NOMO-1 (cell line): ENCODE measurements around the gene EPC2.

Experiments used
- DNase-seq, 2 experiments: peaks; one replicate each; lab custom pipeline; 2025; ENCODE audit not compliant: unreplicated experiment in 2 of 2; lab: John Stamatoyannopoulos, UW

Gene EPC2

DNA sequence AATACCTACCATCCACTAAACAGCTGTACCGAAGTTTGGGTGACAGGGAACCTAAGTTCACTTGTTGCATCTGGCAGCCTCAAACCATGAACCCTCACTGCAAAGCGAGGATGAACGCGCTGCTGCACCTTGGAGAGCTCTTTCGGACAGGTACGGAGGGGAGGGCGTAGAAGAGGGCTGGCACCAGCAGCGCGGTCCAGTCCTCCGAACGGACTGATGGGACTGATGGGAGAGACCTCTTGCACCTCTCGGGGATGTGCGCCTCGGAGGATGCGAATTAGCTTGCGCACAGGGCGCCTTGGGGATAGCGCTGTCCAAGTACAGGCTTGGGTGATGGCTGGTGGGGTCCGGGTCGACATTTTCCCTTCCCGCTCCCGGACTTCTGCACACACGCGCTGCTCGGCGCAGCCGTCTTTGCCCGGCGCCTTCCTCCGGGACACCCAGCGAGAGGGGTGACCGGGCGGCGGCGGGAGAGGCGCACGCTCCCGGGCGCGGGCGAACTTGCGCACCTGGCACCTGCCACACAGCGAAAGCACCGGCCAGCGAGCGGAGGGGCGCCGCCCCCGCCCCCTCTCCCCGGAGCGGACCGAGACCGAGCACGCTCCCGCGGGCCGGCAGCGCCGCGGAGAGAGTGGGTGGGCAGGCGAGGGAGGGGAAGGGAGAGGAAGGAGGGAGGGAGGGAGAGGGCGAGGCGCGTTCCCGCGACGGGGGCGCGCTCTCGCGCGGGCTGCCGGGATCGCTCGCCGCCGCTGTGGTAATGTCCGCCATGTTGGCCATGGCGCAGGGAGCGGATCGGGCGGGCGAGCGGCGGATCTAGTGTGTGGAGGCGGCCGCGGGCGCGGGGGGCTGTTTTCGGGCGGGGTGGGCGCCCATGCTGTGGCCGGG is at the start of gene EPC2:
EPC2 (plus strand) TSS at position 754 of the 885 bp plus-strand sequence. CDS start 267 bp downstream, outside the sequence.
- peak; percentile 60 to 76 for DNase-seq

DNA sequence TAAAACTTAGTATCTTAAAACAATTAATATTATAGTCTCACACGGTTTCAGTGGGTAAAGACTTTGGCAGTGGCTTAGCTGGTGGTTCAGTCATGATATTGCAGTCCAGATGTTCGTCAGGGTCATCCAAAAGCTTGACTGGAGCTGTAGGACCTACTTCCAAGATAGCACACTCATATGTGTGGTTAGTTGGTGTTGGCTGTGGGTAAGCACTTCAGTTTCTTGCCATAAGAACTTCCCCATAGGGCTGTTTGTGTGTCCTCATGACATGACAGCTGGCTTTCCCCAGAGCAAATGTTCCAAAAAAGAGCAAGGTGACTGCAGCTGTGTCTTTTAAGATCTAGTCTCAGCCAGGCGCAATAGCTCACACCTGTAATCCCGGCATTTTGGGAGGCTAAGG is 48.5 kb upstream of the EPC2 start:
- no peak for DNase-seq

DNA sequence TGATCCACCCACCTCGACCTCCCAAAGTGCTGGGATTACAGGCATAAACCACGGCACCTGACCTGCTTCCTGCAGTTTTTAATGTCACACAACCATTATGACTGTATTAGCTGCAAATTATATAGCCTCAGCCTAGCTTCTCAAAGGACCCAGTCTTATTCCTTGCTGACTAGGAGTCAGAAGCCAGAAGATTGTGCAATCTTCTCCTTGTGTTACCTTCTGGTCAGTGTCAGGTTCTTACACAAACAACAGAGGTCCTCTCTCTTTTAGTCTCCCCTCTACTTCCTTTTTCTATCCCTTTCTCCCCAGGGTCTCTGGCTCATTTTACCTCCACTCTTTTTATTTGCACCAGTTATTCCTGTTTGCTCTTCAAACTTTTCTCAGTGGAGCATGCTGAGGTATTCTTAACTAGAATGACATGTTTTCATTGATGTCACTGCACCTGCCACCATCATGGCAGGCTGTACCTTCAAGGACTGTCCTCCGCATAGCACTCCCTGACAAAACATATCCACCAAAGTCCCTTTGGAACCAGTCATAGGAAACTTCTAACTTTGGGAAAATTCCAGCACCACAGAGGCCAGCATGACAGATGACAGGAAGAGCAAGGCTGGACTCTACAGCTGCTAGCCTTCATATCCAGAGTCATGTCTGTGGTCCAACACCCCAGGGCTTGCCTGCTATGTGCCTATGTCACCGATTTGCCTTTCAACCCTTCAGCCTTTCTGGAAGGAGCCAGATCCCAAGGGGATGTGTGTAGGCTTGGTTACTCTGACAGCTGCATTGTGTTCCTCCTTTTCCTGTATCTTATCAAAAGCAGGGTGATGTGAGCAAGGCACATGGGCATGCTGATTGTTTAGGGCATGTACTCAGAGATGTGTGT is 45.2 kb upstream of the EPC2 start:
- DNase-seq: no peak

- DNase-seq: no peak
Observed at GRCh38 chr2:148602885-148603561, 41.5 kb upstream of the EPC2 start.

DNA sequence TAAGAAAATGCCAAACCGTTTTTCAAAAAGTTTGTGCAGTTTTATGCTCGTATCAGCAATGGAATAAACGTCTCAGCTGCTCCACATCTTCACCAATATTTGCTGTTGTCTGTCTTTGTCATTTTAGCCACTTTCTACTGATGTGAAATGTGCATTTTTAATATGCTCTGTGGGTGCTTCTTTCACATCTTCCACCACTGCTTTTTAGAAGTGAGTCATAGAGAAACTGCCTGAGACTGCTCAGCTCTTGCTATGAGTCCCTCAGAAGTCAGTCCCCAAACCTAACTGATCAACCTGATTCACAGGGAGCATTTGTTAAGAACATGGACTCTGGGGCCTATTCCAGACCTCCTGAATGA is 41.0 kb upstream of the EPC2 start:
- no peak for DNase-seq

GRCh38 chr2:148604927-148605326 is 39.6 kb upstream of the EPC2 start:
- DNase-seq: no peak

DNA sequence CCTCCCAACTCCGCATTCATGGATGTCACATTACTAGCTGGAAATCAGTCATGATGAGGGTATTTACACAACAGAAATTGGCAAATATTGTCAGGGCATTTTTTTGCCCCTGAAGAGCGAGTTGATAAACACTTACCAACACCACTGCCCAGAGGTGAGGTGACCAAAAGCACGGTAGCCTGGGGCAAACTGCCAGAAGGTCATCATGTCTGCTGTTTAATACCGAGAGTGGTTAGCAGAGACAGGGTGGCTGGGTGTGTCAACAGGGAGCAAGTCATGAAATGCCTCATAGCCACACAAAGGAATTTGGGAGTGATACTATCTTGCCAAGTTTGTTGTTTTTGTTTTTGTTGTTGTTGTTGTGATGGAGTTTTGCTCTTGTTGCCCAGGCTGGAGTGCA is 37.0 kb upstream of the EPC2 start:
- DNase-seq: no peak

GRCh38 chr2:148613231-148614013 is 31.1 kb upstream of the EPC2 start:
- no peak for DNase-seq

GRCh38 chr2:148614014-148614321 is 30.6 kb upstream of the EPC2 start:
- DNase-seq: no peak

DNA sequence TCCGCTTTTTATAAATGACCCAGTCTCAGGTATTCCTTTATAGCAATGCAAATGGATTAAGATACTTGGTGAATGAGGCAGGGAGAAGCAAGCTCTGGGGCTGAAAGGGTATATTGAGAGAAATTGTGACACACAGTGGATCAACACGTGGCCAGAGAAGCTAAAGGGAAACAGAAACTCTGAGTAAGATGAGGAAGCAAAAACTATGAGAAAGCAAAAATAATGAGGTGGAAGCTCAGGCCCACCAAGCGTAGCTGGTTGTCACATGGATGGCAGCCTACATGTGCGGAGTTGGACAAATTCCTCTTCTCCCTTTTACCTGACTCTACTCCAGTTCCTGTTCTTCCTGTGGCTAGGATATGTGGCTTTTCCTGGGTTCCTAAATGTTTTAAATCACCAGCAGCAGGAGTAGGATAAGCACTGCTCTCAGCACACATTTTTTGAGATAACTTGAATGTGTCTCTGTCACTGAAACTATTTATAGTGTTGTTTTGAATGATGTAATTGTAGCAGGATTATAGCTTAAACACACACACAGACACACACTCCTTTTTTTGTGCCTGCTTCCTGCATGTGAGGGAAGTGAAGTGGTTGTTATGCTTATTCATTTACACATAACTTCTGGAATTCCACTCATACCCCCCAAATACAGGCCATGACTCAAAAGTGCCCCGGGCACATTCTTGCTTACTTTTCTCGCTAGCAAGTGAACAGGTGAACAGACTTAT is 30.1 kb upstream of the EPC2 start:
- DNase-seq: peak; percentile 82 to 91

- DNase-seq: no peak
Observed at GRCh38 chr2:148615381-148615841, 29.1 kb upstream of the EPC2 start.

GRCh38 chr2:148616662-148617061 is 27.9 kb upstream of the EPC2 start:
- no peak for DNase-seq

GRCh38 chr2:148617219-148617618 is 27.3 kb upstream of the EPC2 start:
- DNase-seq: no peak

GRCh38 chr2:148619560-148620195 is 24.9 kb upstream of the EPC2 start:
- no peak for DNase-seq

GRCh38 chr2:148622366-148622765 is 22.2 kb upstream of the EPC2 start:
- no peak for DNase-seq

GRCh38 chr2:148623086-148623485 is 21.5 kb upstream of the EPC2 start:
- DNase-seq: peak; percentile 3 to 13

DNA sequence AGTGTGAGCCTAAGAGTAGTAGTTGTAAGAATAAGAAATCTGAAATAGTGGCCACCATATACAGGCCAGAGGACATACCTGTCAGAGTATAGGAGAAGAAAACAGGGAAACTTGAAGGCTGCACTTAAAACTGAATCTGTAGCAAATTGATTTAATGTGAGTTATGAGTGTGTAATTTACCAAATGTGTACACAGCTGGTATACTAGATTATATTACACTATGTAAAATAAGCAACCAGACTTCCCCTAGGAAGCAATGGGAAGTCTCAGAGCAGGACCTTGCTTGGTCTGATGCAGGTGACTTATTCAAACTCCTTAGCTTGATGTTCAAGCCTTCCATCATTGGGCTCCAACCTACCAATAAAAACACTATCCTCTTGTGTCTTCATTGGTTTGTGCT is 17.3 kb upstream of the EPC2 start:
- no peak for DNase-seq

GRCh38 chr2:148634749-148635148 is 9.8 kb upstream of the EPC2 start:
- DNase-seq: no peak

GRCh38 chr2:148638543-148638942 is 6.0 kb upstream of the EPC2 start:
- no peak for DNase-seq
